ENCODE measurements around the gene XKR7. TPM values are rescaled to one million over a fixed set of nuclear protein-coding genes. Genes with fewer than 3 reads are reported as not detected.
A peak's percentile ranks its signal among the peaks of the same experiment; 100 is the strongest.

The XKR7 gene
- total and polyA plus RNA-seq, 2 donors, result under 0.01 to 0.02 TPM

GRCh38 chr20:31968291-31969126 is 558 bp downstream of the XKR7 start:
- H3K27ac ChIP-seq (ENCODE audit: low read depth in 1 of 2, low read length in 1 of 2), result no peak overlapping the region
- H3K9me3 ChIP-seq (ENCODE audit: control insufficient read depth in 2 of 2, insufficient read depth in 1 of 2, low read length in 1 of 2), result no peaks in the 10 kb centered on the region
- H3K27me3 ChIP-seq (ENCODE audit: control insufficient read depth in 2 of 2, insufficient read depth in 1 of 2, low read length in 1 of 2), result peaks cover 16 to 48% of the 10 kb centered on the region in 2 donors
- no peaks in the 10 kb centered on the region for H3K36me3 ChIP-seq (ENCODE audit: control insufficient read depth in 2 of 2, insufficient read depth in 2 of 2, low read length in 1 of 2)
- H3K4me3 ChIP-seq (ENCODE audit: low read length in 2 of 2), result peak overlapping the region in 1 of 2 donors; percentile 51
- H3K4me1 ChIP-seq (ENCODE audit: control insufficient read depth in 2 of 2, insufficient read depth in 2 of 2, low read length in 2 of 2), result no peaks in the 10 kb centered on the region
- WGBS, result 4% methylated on average over 57 of the region's 57 CpGs
- peak; percentile 71 to 94 (median 79) for DNase-seq (ENCODE audit: low read depth in 6 of 9, low spot score in 9 of 9)

GRCh38 chr20:31969991-31970390 is 2.0 kb downstream of the XKR7 start:
- Histone ChIP-seq H3K36me3 (ENCODE audit: control insufficient read depth in 2 of 2, insufficient read depth in 2 of 2, low read length in 1 of 2) (no peaks in the 10 kb centered on the region), H3K4me3 (ENCODE audit: low read length in 2 of 2) (no peak overlapping the region), H3K27me3 (ENCODE audit: control insufficient read depth in 2 of 2, insufficient read depth in 1 of 2, low read length in 1 of 2) (peaks cover 16 to 51% of the 10 kb centered on the region in 2 donors), H3K27ac (ENCODE audit: low read depth in 1 of 2, low read length in 1 of 2) (no peak overlapping the region), H3K4me1 (ENCODE audit: control insufficient read depth in 2 of 2, insufficient read depth in 2 of 2, low read length in 2 of 2) (no peaks in the 10 kb centered on the region), H3K9me3 (ENCODE audit: control insufficient read depth in 2 of 2, insufficient read depth in 1 of 2, low read length in 1 of 2) (no peaks in the 10 kb centered on the region)
- no peak for DNase-seq (ENCODE audit: low read depth in 6 of 9, low spot score in 9 of 9)
- WGBS, result 59% methylated on average over 5 of the region's 5 CpGs

GRCh38 chr20:31972471-31973021 is 4.6 kb downstream of the XKR7 start:
- no peak overlapping the region for H3K4me3 ChIP-seq (ENCODE audit: low read length in 2 of 2)
- 73% methylated on average over 4 of the region's 4 CpGs for WGBS
- H3K9me3 ChIP-seq (ENCODE audit: control insufficient read depth in 2 of 2, insufficient read depth in 1 of 2, low read length in 1 of 2), result no peaks in the 10 kb centered on the region
- no peak overlapping the region for H3K27ac ChIP-seq (ENCODE audit: low read depth in 1 of 2, low read length in 1 of 2)
- H3K4me1 ChIP-seq (ENCODE audit: control insufficient read depth in 2 of 2, insufficient read depth in 2 of 2, low read length in 2 of 2), result no peaks in the 10 kb centered on the region
- peaks cover 13 to 40% of the 10 kb centered on the region in 2 donors for H3K27me3 ChIP-seq (ENCODE audit: control insufficient read depth in 2 of 2, insufficient read depth in 1 of 2, low read length in 1 of 2)
- DNase-seq (ENCODE audit: low read depth in 6 of 9, low spot score in 9 of 9), result no peak
- no peaks in the 10 kb centered on the region for H3K36me3 ChIP-seq (ENCODE audit: control insufficient read depth in 2 of 2, insufficient read depth in 2 of 2, low read length in 1 of 2)

GRCh38 chr20:31974296-31974695 is 6.3 kb downstream of the XKR7 start:
- peaks cover 0 to 24% of the 10 kb centered on the region in 2 donors for H3K27me3 ChIP-seq (ENCODE audit: control insufficient read depth in 2 of 2, insufficient read depth in 1 of 2, low read length in 1 of 2)
- H3K4me1 ChIP-seq (ENCODE audit: control insufficient read depth in 2 of 2, insufficient read depth in 2 of 2, low read length in 2 of 2), result no peaks in the 10 kb centered on the region
- H3K36me3 ChIP-seq (ENCODE audit: control insufficient read depth in 2 of 2, insufficient read depth in 2 of 2, low read length in 1 of 2), result no peaks in the 10 kb centered on the region
- no peak overlapping the region for H3K27ac ChIP-seq (ENCODE audit: low read depth in 1 of 2, low read length in 1 of 2)
- no peak for DNase-seq (ENCODE audit: low read depth in 6 of 9, low spot score in 9 of 9)
- H3K9me3 ChIP-seq (ENCODE audit: control insufficient read depth in 2 of 2, insufficient read depth in 1 of 2, low read length in 1 of 2), result no peaks in the 10 kb centered on the region
- 97% methylated on average over 2 of the region's 2 CpGs for WGBS
- H3K4me3 ChIP-seq (ENCODE audit: low read length in 2 of 2), result no peak overlapping the region

- DNase-seq (ENCODE audit: low read depth in 6 of 9, low spot score in 9 of 9), result no peak
- WGBS, result 75% methylated on average over 10 of the region's 10 CpGs
- Histone ChIP-seq H3K27me3 (ENCODE audit: control insufficient read depth in 2 of 2, insufficient read depth in 1 of 2, low read length in 1 of 2) (peaks cover 0 to 21% of the 10 kb centered on the region in 2 donors), H3K27ac (ENCODE audit: low read depth in 1 of 2, low read length in 1 of 2) (no peak overlapping the region), H3K4me3 (ENCODE audit: low read length in 2 of 2) (no peak overlapping the region), H3K4me1 (ENCODE audit: control insufficient read depth in 2 of 2, insufficient read depth in 2 of 2, low read length in 2 of 2) (no peaks in the 10 kb centered on the region), H3K9me3 (ENCODE audit: control insufficient read depth in 2 of 2, insufficient read depth in 1 of 2, low read length in 1 of 2) (no peaks in the 10 kb centered on the region), H3K36me3 (ENCODE audit: control insufficient read depth in 2 of 2, insufficient read depth in 2 of 2, low read length in 1 of 2) (no peaks in the 10 kb centered on the region)
Observed at GRCh38 chr20:31974951-31975487, 7.1 kb downstream of the XKR7 start.

GRCh38 chr20:31975874-31976273 is 7.9 kb downstream of the XKR7 start:
- H3K27me3 ChIP-seq (ENCODE audit: control insufficient read depth in 2 of 2, insufficient read depth in 1 of 2, low read length in 1 of 2), result peaks cover 0 to 23% of the 10 kb centered on the region in 2 donors
- H3K9me3 ChIP-seq (ENCODE audit: control insufficient read depth in 2 of 2, insufficient read depth in 1 of 2, low read length in 1 of 2), result no peaks in the 10 kb centered on the region
- DNase-seq (ENCODE audit: low read depth in 6 of 9, low spot score in 9 of 9), result no peak
- H3K36me3 ChIP-seq (ENCODE audit: control insufficient read depth in 2 of 2, insufficient read depth in 2 of 2, low read length in 1 of 2), result no peaks in the 10 kb centered on the region
- H3K4me3 ChIP-seq (ENCODE audit: low read length in 2 of 2), result no peak overlapping the region
- no peak overlapping the region for H3K27ac ChIP-seq (ENCODE audit: low read depth in 1 of 2, low read length in 1 of 2)
- WGBS, result 94% methylated on average over 2 of the region's 2 CpGs
- no peaks in the 10 kb centered on the region for H3K4me1 ChIP-seq (ENCODE audit: control insufficient read depth in 2 of 2, insufficient read depth in 2 of 2, low read length in 2 of 2)

- DNase-seq (ENCODE audit: low read depth in 6 of 9, low spot score in 9 of 9), result no peak
- no peaks in the 10 kb centered on the region for H3K4me1 ChIP-seq (ENCODE audit: control insufficient read depth in 2 of 2, insufficient read depth in 2 of 2, low read length in 2 of 2)
- WGBS, result 96% methylated on average over 4 of the region's 4 CpGs
- H3K9me3 ChIP-seq (ENCODE audit: control insufficient read depth in 2 of 2, insufficient read depth in 1 of 2, low read length in 1 of 2), result no peaks in the 10 kb centered on the region
- H3K36me3 ChIP-seq (ENCODE audit: control insufficient read depth in 2 of 2, insufficient read depth in 2 of 2, low read length in 1 of 2), result no peaks in the 10 kb centered on the region
- no peak overlapping the region for H3K27ac ChIP-seq (ENCODE audit: low read depth in 1 of 2, low read length in 1 of 2)
- no peak overlapping the region for H3K4me3 ChIP-seq (ENCODE audit: low read length in 2 of 2)
- H3K27me3 ChIP-seq (ENCODE audit: control insufficient read depth in 2 of 2, insufficient read depth in 1 of 2, low read length in 1 of 2), result peaks cover 0 to 20% of the 10 kb centered on the region in 2 donors
Observed at GRCh38 chr20:31977080-31977479, 9.1 kb downstream of the XKR7 start.

- Histone ChIP-seq H3K36me3 (ENCODE audit: control insufficient read depth in 2 of 2, insufficient read depth in 2 of 2, low read length in 1 of 2) (no peaks in the 10 kb centered on the region), H3K27me3 (ENCODE audit: control insufficient read depth in 2 of 2, insufficient read depth in 1 of 2, low read length in 1 of 2) (peaks cover 0 to 7% of the 10 kb centered on the region in 2 donors), H3K27ac (ENCODE audit: low read depth in 1 of 2, low read length in 1 of 2) (no peak overlapping the region), H3K4me1 (ENCODE audit: control insufficient read depth in 2 of 2, insufficient read depth in 2 of 2, low read length in 2 of 2) (no peaks in the 10 kb centered on the region), H3K9me3 (ENCODE audit: control insufficient read depth in 2 of 2, insufficient read depth in 1 of 2, low read length in 1 of 2) (no peaks in the 10 kb centered on the region), H3K4me3 (ENCODE audit: low read length in 2 of 2) (no peak overlapping the region)
- WGBS, result 72% methylated on average over 6 of the region's 6 CpGs
- no peak for DNase-seq (ENCODE audit: low read depth in 6 of 9, low spot score in 9 of 9)
Observed at GRCh38 chr20:31979713-31980426, 11.9 kb downstream of the XKR7 start.

- Histone ChIP-seq H3K36me3 (ENCODE audit: control insufficient read depth in 2 of 2, insufficient read depth in 2 of 2, low read length in 1 of 2) (no peaks in the 10 kb centered on the region), H3K4me1 (ENCODE audit: control insufficient read depth in 2 of 2, insufficient read depth in 2 of 2, low read length in 2 of 2) (no peaks in the 10 kb centered on the region), H3K27me3 (ENCODE audit: control insufficient read depth in 2 of 2, insufficient read depth in 1 of 2, low read length in 1 of 2) (peaks cover 0 to 2% of the 10 kb centered on the region in 2 donors), H3K9me3 (ENCODE audit: control insufficient read depth in 2 of 2, insufficient read depth in 1 of 2, low read length in 1 of 2) (no peaks in the 10 kb centered on the region), H3K27ac (ENCODE audit: low read depth in 1 of 2, low read length in 1 of 2) (no peak overlapping the region), H3K4me3 (ENCODE audit: low read length in 2 of 2) (no peak overlapping the region)
- no peak for DNase-seq (ENCODE audit: low read depth in 6 of 9, low spot score in 9 of 9)
- WGBS, result 90% methylated on average over 2 of the region's 2 CpGs
Observed at GRCh38 chr20:31981784-31982183, 13.8 kb downstream of the XKR7 start.

All from thymus (tissue), 11 donors.